ENCODE results near the gene SLC22A31.
"Not testable (repeated sequence)": the region's sequence is repeated elsewhere in the genome, so short reads cannot be mapped to it uniquely, and the experiment has no call there.

Gene SLC22A31

DNA sequence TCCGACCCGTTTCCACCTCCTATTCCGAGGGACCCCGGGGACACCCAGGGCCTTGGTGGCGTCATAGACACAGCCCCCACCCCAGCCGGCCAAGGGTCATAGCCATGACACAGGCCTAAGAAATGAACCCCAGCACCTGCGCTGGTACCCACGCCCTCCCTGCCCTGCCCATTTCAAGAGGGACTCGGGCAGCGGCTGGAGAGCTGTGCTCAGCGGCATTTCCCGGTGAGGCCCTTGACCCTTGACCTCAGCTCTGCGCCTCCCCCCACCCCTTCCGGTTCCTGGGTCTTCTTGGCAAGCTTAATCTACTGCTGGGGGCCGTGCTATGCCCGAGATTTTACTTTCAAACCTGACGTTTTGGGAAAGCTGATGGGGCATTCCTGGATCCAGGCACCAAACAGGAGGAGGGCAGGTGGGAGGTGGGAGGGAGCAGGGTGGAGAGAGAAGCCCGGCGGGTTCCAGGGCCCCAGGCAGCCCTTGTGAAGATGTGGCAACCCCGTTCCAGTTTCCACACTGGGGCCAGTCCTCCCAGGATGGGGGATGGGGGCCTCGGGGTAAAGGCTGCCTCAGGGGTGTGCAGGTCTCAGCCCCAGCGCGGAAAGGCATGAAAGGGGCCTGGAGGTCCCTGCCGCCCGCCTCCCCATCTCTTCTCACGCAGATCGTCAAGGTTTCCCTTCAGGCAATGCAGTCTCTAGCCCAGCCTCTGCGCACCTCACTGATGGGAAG is at the start of gene SLC22A31:
Gene SLC22A31 (minus strand): TSS at position 414 of the 726 bp plus-strand sequence. CDS start 36 bp downstream, at position 378.
- no peak for DNase-seq (ENCODE audit: low read depth in 2 of 3, low spot score in 2 of 3)

- no peak for DNase-seq (ENCODE audit: low read depth in 2 of 3, low spot score in 2 of 3)
Observed at GRCh38 chr16:89248196-89248982, 48.1 kb upstream of the SLC22A31 start.

- not testable (repeated sequence) for DNase-seq (ENCODE audit: low read depth in 2 of 3, low spot score in 2 of 3)
Observed at GRCh38 chr16:89247734-89248075, 47.4 kb upstream of the SLC22A31 start.

- DNase-seq (ENCODE audit: low read depth in 2 of 3, low spot score in 2 of 3), result peak; percentile 86 to 100 (median 99)
Observed at GRCh38 chr16:89246903-89247733, 46.8 kb upstream of the SLC22A31 start.

DNA sequence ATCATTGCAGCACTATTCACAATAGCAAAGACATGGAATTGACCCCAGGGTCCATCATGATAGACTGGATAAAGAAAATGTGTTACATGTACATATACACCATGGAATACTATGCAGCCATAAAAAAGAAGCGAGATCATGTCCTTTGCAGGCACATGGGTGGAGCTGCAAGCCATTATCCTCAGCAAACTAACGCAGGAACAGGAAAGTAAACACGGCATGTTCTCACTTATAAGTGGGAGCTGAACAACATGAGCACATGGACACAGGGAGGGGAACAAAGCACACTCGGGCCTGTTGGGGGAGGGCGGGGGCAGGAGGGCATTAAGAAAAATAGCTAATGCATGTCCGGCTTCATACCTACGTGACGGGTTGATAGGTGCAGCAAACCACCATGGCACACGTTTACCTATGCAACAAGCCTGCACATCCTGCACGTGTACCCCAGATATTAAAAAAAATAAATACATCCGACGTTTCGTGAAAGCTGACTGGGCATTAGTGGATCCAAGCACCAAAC is 46.1 kb upstream of the SLC22A31 start:
- no peak for DNase-seq (ENCODE audit: low read depth in 2 of 3, low spot score in 2 of 3)

- DNase-seq (ENCODE audit: low read depth in 2 of 3, low spot score in 2 of 3), result no peak
Observed at GRCh38 chr16:89244754-89245153, 44.4 kb upstream of the SLC22A31 start.

- DNase-seq (ENCODE audit: low read depth in 2 of 3, low spot score in 2 of 3), result not testable (repeated sequence)
Observed at GRCh38 chr16:89244264-89244663, 43.9 kb upstream of the SLC22A31 start.

DNA sequence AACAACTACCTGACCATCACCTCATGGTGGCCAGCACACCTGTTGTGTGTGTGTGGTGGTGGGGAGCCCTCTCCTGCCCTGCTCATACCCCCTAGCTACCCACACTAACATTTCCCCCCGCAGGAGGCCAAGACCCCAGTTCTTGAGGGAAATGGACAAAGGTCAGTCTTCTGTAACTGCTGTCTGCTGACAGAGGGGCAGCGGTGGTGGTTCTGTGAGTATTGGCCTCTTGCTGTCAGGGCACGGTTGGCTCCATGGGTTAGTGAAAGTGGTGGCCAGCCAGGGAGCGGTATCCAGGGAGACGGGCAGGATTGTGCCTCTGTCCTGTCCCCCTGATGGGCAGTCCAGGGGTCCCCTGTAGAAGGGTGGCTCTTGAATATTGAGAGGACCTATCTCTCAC is 43.3 kb upstream of the SLC22A31 start:
- no peak for DNase-seq (ENCODE audit: low read depth in 2 of 3, low spot score in 2 of 3)

DNA sequence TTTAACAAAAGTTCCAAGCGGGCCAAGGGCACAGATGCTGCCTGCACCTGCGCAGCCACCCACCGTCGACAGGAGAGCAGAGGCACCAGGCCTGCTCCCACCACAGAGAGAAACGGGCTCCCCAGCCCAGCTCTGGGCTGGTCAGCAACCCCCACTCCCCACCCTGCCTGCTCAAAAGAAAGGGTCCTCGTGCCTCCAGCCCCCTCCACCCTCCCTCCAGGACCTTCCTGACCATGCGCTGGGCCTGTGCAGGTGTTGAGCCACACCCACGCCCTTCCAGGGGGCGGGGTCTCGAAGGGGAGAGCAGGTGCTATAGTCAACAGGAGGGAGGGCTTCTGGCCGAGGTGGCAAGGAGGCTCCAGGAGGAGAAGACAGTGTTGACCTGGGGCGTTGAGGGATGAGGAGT is 42.5 kb upstream of the SLC22A31 start:
- DNase-seq (ENCODE audit: low read depth in 2 of 3, low spot score in 2 of 3), result no peak

DNA sequence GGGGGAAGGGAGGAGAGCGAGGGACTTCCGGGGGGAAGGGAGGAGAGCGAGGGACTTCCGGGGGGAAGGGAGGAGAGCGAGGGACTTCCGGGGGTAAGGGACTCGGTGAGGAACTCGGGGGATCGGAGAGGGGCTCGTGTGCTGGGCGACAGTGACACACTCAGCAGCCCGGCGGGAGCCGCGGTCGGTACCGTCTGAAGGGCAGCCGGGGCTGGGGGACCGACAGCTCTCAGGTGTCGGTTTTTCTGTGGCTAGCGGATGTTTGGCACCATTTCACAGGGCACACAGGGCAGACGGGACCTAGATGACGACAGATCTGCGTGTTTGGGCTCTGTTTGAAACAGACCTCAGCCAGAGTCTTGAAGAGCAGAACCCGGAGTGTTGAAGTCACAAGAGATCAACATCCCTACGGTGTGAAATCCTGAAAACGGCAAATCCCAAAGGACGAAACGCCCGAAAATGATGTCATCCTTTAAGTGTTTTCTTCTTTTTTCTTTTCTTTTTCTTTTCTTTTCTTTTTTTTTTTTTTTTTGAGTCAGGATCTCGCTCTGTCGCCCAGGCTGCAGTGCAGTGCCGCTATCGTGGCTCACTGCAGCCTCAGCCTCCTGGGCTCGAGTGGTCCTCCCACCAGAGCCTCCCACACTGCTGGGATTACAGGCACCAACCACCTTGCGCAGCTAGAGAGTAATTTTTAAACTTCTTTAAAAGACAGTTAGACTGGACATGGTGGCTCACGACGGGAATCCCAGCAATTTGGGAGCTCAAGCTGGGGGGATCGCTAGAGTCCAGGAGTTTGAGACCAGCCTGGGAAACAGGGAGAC is 41.1 kb upstream of the SLC22A31 start:
- peak; percentile 58 to 61 (median 59) for DNase-seq (ENCODE audit: low read depth in 2 of 3, low spot score in 2 of 3)

GRCh38 chr16:89237733-89238132 is 37.4 kb upstream of the SLC22A31 start:
- no peak for DNase-seq (ENCODE audit: low read depth in 2 of 3, low spot score in 2 of 3)

- no peak for DNase-seq (ENCODE audit: low read depth in 2 of 3, low spot score in 2 of 3)
Observed at GRCh38 chr16:89233678-89234490, 33.5 kb upstream of the SLC22A31 start.

DNA sequence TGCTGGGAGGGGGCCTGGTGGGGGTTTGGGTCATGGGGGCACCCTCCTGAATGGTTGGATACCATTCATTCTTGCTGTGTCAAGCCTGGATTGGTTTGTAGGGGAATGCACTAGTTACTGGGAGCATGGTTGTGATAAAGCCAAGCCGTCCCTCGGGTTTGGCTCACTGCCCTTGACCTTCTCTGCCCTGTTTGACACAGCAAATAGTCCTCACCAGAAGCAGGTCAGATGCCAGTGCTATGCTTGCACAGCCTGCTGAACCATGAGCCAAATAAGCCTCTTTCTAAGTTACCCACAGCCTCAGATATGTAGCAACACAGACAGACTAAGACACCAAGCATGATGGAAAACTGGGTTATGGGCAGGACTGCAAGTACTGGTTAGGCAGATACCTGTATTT is 31.8 kb upstream of the SLC22A31 start:
- no peak for DNase-seq (ENCODE audit: low read depth in 2 of 3, low spot score in 2 of 3)

DNA sequence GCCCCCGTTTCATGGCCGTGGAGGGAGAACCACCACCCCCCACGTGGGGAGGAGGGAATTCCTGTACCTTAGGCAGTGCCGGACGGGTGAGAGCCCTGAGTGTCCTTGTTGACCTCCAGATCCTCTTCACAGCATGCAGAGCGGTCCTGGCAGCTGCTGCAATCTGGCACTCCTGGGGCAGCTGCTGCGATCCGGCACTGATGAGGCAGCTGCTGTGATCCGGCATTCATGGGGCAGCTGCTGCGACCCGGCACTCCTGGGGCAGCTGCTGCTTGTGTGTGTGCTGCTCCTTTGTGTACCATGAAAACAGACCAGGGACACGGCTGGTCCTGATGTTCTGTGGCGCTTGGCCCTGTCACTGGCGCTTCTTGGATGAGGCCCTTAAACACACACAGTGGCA is 29.9 kb upstream of the SLC22A31 start:
- no peak for DNase-seq (ENCODE audit: low read depth in 2 of 3, low spot score in 2 of 3)

- no peak for DNase-seq (ENCODE audit: low read depth in 2 of 3, low spot score in 2 of 3)
Observed at GRCh38 chr16:89224665-89225064, 24.3 kb upstream of the SLC22A31 start.

DNA sequence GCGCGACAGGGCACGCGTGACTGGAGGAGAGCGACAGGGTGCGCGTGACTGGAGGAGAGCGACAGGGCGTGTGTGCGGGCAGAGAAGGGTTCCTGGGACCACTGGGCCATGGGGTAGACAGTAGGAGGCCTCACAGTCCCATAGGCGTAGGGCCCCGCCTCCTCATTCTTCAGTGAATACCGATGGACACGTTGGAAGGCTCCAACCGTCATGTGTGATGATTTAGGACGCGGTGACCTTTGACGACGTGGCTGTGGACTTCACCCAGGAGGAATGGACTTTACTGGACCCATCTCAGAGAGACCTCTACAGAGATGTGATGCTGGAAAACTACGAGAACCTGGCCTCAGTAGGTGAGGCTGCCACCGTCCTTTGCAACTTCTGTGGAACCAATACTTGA is 22.6 kb upstream of the SLC22A31 start:
- DNase-seq (ENCODE audit: low read depth in 2 of 3, low spot score in 2 of 3), result no peak

GRCh38 chr16:89221604-89222003 is 21.3 kb upstream of the SLC22A31 start:
- DNase-seq (ENCODE audit: low read depth in 2 of 3, low spot score in 2 of 3), result no peak

GRCh38 chr16:89219365-89219764 is 19.0 kb upstream of the SLC22A31 start:
- no peak for DNase-seq (ENCODE audit: low read depth in 2 of 3, low spot score in 2 of 3)

- peak; percentile 49 to 65 (median 63) for DNase-seq (ENCODE audit: low read depth in 2 of 3, low spot score in 2 of 3)
Observed at GRCh38 chr16:89217388-89218191, 17.3 kb upstream of the SLC22A31 start, which contains the start of gene ZNF778. Gene ZNF778, plus strand, starts transcription at chr16:89217703. Its CDS starts 3,425 bp downstream, at chr16:89221128.
